HepG2 (cell line): Measurements from ENCODE around the gene THADA. TPM values are rescaled to one million over a fixed set of nuclear protein-coding genes. Genes with fewer than 3 reads are reported as not detected.

Source experiments
- AHDC1 ChIP-seq: sonication (generic); formaldehyde crosslinking; IDR thresholded peaks from 2 replicates; pipeline ENCODE4 v1.5.1; 2020; ENCODE audit warnings: mild to moderate bottlenecking, missing genetic modification reagents, borderline replicate concordance
- ATF4 ChIP-seq, 2 experiments: fragments of 450-650 bp in 1 of 2; sonication (generic) in 1 of 2; formaldehyde crosslinking; IDR thresholded peaks; 2 replicates each; pipeline versions ENCODE4 v1.5.0 to v1.8.0; 2020 to 2022; ENCODE audit warnings: mild to moderate bottlenecking in 1 of 2, missing genetic modification reagents in 1 of 2
- ATRX ChIP-seq: sonication (generic); formaldehyde crosslinking; IDR thresholded peaks from 2 replicates; pipeline ENCODE4 v1.4.0; 2020; ENCODE audit warnings: missing genetic modification reagents, borderline replicate concordance
- CEBPB ChIP-seq: IDR thresholded peaks from 2 replicates; pipeline ENCODE4 v1.6.1; 2011; ENCODE audit warnings: low read depth, low read length, improper control_type of control experiment, borderline replicate concordance
- HNRNPK ChIP-seq: fragments of 200-400 bp; formaldehyde crosslinking; IDR thresholded peaks from 2 replicates; pipeline ENCODE4 v1.6.1; 2018; ENCODE audit warnings: low read length, low read depth, moderate library complexity, mild to moderate bottlenecking; ENCODE audit not compliant: poor library complexity, severe bottlenecking
- NFE2L2 ChIP-seq: fragments of 150-350 bp; IDR thresholded peaks from 2 replicates; pipeline ENCODE4 v1.6.1; 2014; ENCODE audit warnings: low read length
- PBX3 ChIP-seq: sonication (generic); formaldehyde crosslinking; IDR thresholded peaks from 2 replicates; pipeline ENCODE4 v1.8.1; 2023; ENCODE audit warnings: missing genetic modification reagents, inconsistent platforms, borderline replicate concordance
- ZFY ChIP-seq: sonication (generic); formaldehyde crosslinking; IDR thresholded peaks from 2 replicates; pipeline ENCODE4 v1.4.0; 2020; ENCODE audit warnings: missing genetic modification reagents
- ZIK1 ChIP-seq: sonication (generic); formaldehyde crosslinking; IDR thresholded peaks from 2 replicates; pipeline ENCODE4 v1.5.0; 2020; ENCODE audit warnings: mild to moderate bottlenecking, low read depth, missing genetic modification reagents, borderline replicate concordance
- ZNF282 ChIP-seq: fragments of 450-650 bp; IDR thresholded peaks from 2 replicates; pipeline ENCODE4 v1.6.1; 2018; ENCODE audit not compliant: partially characterized antibody
- ZNF337 ChIP-seq: sonication (generic); formaldehyde crosslinking; IDR thresholded peaks from 2 replicates; pipeline ENCODE4 v1.5.1; 2020; ENCODE audit warnings: missing genetic modification reagents, low read depth, mild to moderate bottlenecking, borderline replicate concordance
- ZNF670 ChIP-seq: sonication (generic); formaldehyde crosslinking; IDR thresholded peaks from 2 replicates; pipeline ENCODE4 v1.8.0; 2022; ENCODE audit warnings: mild to moderate bottlenecking, missing genetic modification reagents, borderline replicate concordance
- ZNF691 ChIP-seq: sonication (generic); formaldehyde crosslinking; IDR thresholded peaks from 2 replicates; pipeline ENCODE4 v1.4.0; 2020; ENCODE audit warnings: missing genetic modification reagents, low read depth, mild to moderate bottlenecking, borderline replicate concordance
- ZNF775 ChIP-seq: sonication (generic); formaldehyde crosslinking; IDR thresholded peaks from 2 replicates; pipeline ENCODE4 v1.4.0; 2020; ENCODE audit warnings: missing genetic modification reagents, mild to moderate bottlenecking, moderate library complexity, borderline replicate concordance
- polyA plus RNA-seq, 8 experiments: library from polyadenylated mRNA; depleted of rRNA in 3 of 8; stranded (reverse) in 7 of 8; unstranded in 1 of 8; fragments of >200 nt; fragmentation: Illumina TruSeq in 4 of 8; extraction: Trizol in 4 of 8; gene quantifications; 2 replicates each; pipeline versions ENCODE4 v1.2.1 to v1.2.3, GENCODE V29; 2011 to 2016; ENCODE audit warnings: low read depth in 4 of 8, missing spikeins in 1 of 8, mixed read lengths in 1 of 8; ENCODE audit not compliant: insufficient read depth in 1 of 8
- total RNA-seq, 5 experiments: library from RNA; depleted of rRNA; stranded (reverse); fragments of >200 nt; fragmentation: Illumina TruSeq; extraction: Trizol; gene quantifications; 2 replicates each; pipeline ENCODE4 v1.2.3, GENCODE V29; 2016; ENCODE audit warnings: low read depth in 1 of 5

THADA gene
- total and polyA plus RNA-seq, 2 of the 13 experiments (the other 11 are each of a cell fraction or from before 2014, with no cell fraction given), result 12.7 to 21.7 TPM

DNA sequence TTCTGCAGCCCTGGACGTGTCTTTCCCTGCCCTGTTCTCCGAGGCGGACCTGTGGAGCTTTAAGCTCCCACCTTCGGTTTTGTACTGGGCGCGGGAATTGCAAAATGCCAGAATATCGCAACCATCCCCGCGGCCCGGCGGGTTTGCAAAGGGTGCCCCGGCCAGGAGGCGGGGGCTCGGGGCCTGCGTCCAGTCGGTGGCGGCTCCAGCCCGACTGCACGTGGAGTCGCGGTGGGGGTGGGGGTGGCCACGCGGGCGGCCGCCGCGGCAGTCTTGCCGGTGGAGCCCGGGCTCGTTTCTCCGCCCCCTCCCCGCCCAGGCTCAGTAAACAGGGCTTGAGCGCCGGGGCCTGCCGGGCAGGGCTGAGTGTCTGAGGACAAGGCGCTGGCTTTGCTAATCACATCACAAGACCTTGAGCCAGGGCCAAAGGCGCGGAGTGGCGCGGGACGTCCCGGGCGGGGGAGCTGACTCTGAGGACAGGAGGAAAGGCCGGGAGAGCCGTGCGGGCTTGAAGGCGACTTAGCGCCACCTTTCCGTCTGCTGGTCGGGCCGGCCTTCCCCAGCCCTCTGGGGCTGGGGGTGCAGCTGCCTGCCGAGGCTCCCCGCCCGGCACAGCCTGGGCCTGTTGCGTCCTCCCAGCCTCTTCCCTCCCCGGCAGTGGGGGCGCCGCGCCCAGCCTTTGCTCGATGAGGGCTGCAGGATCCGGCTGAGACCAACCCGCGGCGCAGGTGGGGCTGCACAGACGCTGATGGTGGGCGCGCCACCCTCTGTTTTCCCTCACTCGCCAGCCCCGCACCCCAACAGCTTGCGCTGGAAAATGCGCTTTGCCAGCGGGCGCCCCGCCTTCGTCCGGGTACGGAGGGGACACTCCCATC lies 368.6 kb downstream of the THADA start (continued):
- TF ChIP-seq AHDC1 (CRISPR knock-in tag), result no peak; the same call in 1 of the 2 replicates
- no peak for TF ChIP-seq ATRX
- TF ChIP-seq HNRNPK, result peak; percentile 86
- TF ChIP-seq ZIK1, result peak; percentile 50
- no peak for TF ChIP-seq ZNF282
- TF ChIP-seq ATF4 (CRISPR knock-in tag; IDR thresholded peaks at IDR 0.05), result peak in 1 of 2 experiments; percentile 50; a peak in 1 of 4 replicates
- TF ChIP-seq ZNF691 (CRISPR knock-in tag), result 0 out of 2 replicates have a peak, but pooled peaks have one; percentile 12
- peak; percentile 68 for TF ChIP-seq ZNF670
- TF ChIP-seq NFE2L2, result no peak
- TF ChIP-seq ZNF337 (CRISPR knock-in tag), result no peak; the same call in 1 of the 2 replicates
- peak; percentile 89 for TF ChIP-seq ZFY (CRISPR knock-in tag)
- peak; percentile 83 for TF ChIP-seq CEBPB
- 0 out of 2 replicates have a peak, but pooled peaks have one; percentile 67 for TF ChIP-seq ZNF775
- no peak for TF ChIP-seq PBX3
